ENCODE results near the gene RND1.

DNA sequence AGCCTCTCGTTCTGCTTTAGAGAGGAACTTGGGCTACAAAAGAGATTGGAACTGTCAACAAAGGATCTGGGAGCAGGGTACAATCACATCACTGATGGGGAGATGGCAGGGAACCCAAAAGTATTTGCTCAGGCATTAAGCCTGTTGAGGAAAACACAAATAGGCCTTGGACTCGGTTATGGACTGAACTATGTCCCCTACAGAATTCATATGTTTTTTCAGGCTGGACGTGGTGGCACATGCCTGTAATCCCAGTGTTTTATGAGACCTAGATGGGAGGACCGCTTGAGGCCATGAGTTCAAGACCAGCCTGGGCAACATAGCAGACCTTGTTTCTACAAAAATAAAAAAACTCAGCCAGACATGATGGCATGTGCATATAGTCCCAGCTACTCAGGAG, 27.6 kb downstream of the RND1 start:
- TF ChIP-seq TAF7 (optimal IDR thresholded peaks at IDR 0.05; ENCODE audit: borderline replicate concordance, low read depth, low read length) (no peak), HDAC2 (IDR thresholded peaks at IDR 0.05; ENCODE audit: borderline replicate concordance in 1 of 2, low read depth in 2 of 2, low read length in 2 of 2) (no peak), MAFK (IDR thresholded peaks at IDR 0.05; ENCODE audit: low read depth, low read length) (no peak), EP300 (IDR thresholded peaks at IDR 0.05; ENCODE audit: borderline replicate concordance in 1 of 2, low read depth in 2 of 2, low read length in 2 of 2) (no peak), EZH2 (IDR thresholded peaks at IDR 0.05; ENCODE audit: low read depth, low read length, severe bottlenecking) (no peak), CTBP2 (IDR thresholded peaks at IDR 0.05; ENCODE audit: borderline replicate concordance, insufficient read depth, insufficient read length, low read length) (no peak)
- TF ChIP-seq, protein P1, sequence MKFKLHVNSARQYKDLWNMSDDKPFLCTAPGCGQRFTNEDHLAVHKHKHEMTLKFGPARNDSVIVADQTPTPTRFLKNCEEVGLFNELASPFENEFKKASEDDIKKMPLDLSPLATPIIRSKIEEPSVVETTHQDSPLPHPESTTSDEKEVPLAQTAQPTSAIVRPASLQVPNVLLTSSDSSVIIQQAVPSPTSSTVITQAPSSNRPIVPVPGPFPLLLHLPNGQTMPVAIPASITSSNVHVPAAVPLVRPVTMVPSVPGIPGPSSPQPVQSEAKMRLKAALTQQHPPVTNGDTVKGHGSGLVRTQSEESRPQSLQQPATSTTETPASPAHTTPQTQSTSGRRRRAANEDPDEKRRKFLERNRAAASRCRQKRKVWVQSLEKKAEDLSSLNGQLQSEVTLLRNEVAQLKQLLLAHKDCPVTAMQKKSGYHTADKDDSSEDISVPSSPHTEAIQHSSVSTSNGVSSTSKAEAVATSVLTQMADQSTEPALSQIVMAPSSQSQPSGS (IDR thresholded peaks at IDR 0.05; ENCODE audit: low read length) = no peak
- TF ChIP-seq, protein P2, sequence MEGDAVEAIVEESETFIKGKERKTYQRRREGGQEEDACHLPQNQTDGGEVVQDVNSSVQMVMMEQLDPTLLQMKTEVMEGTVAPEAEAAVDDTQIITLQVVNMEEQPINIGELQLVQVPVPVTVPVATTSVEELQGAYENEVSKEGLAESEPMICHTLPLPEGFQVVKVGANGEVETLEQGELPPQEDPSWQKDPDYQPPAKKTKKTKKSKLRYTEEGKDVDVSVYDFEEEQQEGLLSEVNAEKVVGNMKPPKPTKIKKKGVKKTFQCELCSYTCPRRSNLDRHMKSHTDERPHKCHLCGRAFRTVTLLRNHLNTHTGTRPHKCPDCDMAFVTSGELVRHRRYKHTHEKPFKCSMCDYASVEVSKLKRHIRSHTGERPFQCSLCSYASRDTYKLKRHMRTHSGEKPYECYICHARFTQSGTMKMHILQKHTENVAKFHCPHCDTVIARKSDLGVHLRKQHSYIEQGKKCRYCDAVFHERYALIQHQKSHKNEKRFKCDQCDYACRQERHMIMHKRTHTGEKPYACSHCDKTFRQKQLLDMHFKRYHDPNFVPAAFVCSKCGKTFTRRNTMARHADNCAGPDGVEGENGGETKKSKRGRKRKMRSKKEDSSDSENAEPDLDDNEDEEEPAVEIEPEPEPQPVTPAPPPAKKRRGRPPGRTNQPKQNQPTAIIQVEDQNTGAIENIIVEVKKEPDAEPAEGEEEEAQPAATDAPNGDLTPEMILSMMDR (IDR thresholded peaks at IDR 0.05; ENCODE audit: control extremely low read depth in 1 of 3, insufficient read depth in 1 of 3, low read depth in 1 of 3, low read length in 3 of 3) = no peak
